IMR-90 (cell line): Measurements from ENCODE around the gene TTC16.

Experiments
- BHLHE40 ChIP-seq: fragments of 150-350 bp; IDR thresholded peaks from 2 replicates; pipeline ENCODE4 v1.6.1; 2016; ENCODE audit warnings: mild to moderate bottlenecking, low read depth, low read length
- CEBPB ChIP-seq: IDR thresholded peaks from 2 replicates; pipeline ENCODE4 v1.6.1; 2012; ENCODE audit warnings: low read depth, low read length, improper control_type of control experiment
- CTCF ChIP-seq: conservative IDR thresholded peaks from 2 replicates; pipeline ENCODE4 v1.5.1; 2012; ENCODE audit warnings: mild to moderate bottlenecking, low read depth, low read length, improper control_type of control experiment
- FOS ChIP-seq: fragments of 150-350 bp; IDR thresholded peaks from 2 replicates; pipeline ENCODE4 v1.6.1; 2016; ENCODE audit warnings: low read depth, low read length
- MXI1 ChIP-seq: IDR thresholded peaks from 2 replicates; pipeline ENCODE4 v1.6.1; 2012; ENCODE audit warnings: low read depth, mild to moderate bottlenecking, low read length, moderate library complexity, borderline replicate concordance
- NFE2L2 ChIP-seq: fragments of 150-350 bp; IDR thresholded peaks from 2 replicates; pipeline ENCODE4 v1.6.1; 2016; ENCODE audit warnings: low read depth, mild to moderate bottlenecking, low read length
- POLR2A ChIP-seq: IDR thresholded peaks from 2 replicates; pipeline ENCODE4 v1.6.1; 2012; ENCODE audit warnings: mild to moderate bottlenecking, low read depth, low read length
- RAD21 ChIP-seq: IDR thresholded peaks from 2 replicates; pipeline ENCODE4 v1.6.1; 2012; ENCODE audit warnings: low read length, improper control_type of control experiment
- RCOR1 ChIP-seq: IDR thresholded peaks from 2 replicates; pipeline ENCODE4 v1.6.1; 2012; ENCODE audit warnings: mild to moderate bottlenecking, low read length, improper control_type of control experiment; ENCODE audit not compliant: insufficient replicate concordance
- RFX5 ChIP-seq: IDR thresholded peaks from 2 replicates; pipeline ENCODE4 v1.8.0; 2012; ENCODE audit warnings: low read depth, mild to moderate bottlenecking, low read length, moderate library complexity
- USF2 ChIP-seq: fragments of 150-350 bp; IDR thresholded peaks from 2 replicates; pipeline ENCODE4 v1.6.1; 2017; ENCODE audit warnings: mild to moderate bottlenecking, antibody characterized with exemption, low read length, low read depth

- no peak for TF ChIP-seq CTCF
- no peak for TF ChIP-seq NFE2L2
- no peak for TF ChIP-seq POLR2A
- TF ChIP-seq MXI1: no peak
- no peak for TF ChIP-seq BHLHE40
- no peak for TF ChIP-seq RAD21
- TF ChIP-seq FOS: no peak
- TF ChIP-seq USF2: no peak
- no peak for TF ChIP-seq CEBPB
- no peak for TF ChIP-seq RFX5
- no peak for TF ChIP-seq RCOR1
These were observed 36.4 kb upstream of the TTC16 start for GRCh38 chr9:127679506-127679905.
